HG02885 (cell line): Measurements from ENCODE around the gene FBXO5.

Experiments
- ATAC-seq: cut with Tn5 transposase; IDR thresholded peaks from one replicate; pipeline ENCODE4 v1.9.1; 2021; ENCODE audit warnings: mild to moderate bottlenecking; ENCODE audit not compliant: unreplicated experiment, poor library complexity

FBXO5 gene

DNA sequence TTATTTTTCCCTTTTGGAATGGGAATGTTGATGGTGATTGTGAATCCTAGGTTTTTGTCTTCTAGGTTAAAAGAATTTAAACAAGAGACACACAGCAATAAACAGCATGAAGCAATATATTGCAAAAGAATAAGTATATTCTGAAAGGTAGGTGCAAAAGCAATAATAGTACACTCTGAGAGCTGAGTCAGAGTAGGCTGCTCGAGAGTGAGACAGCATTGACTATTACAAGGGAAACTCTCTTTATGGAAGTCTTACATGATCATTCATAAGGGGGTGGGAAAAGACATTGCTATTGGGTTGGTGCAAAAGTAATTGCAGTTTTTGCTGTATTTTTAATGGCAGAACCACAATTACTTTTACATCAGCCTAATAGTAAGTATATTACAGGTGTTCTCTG lies 25.0 kb downstream of the FBXO5 start:
- ATAC-seq, result no peak

DNA sequence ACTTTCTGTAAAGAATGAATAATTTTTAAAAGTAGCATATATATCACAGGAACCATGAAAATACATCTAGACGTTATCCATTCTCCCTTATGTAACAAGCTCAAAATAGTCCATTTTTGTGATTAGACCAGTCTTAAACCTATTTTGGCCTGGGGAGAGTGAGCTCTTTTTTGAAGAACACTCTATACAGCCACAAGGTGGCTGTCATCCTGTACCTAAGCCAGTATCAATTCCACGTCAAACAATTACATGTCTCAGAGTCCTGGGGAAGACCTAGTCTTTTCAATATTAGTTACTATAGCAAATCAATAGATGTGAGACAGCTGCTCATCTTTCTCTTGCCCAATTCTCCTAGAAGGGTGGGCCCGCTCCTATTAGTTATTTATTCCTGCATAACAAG lies 28.4 kb downstream of the FBXO5 start:
- ATAC-seq, result peak; percentile 69

DNA sequence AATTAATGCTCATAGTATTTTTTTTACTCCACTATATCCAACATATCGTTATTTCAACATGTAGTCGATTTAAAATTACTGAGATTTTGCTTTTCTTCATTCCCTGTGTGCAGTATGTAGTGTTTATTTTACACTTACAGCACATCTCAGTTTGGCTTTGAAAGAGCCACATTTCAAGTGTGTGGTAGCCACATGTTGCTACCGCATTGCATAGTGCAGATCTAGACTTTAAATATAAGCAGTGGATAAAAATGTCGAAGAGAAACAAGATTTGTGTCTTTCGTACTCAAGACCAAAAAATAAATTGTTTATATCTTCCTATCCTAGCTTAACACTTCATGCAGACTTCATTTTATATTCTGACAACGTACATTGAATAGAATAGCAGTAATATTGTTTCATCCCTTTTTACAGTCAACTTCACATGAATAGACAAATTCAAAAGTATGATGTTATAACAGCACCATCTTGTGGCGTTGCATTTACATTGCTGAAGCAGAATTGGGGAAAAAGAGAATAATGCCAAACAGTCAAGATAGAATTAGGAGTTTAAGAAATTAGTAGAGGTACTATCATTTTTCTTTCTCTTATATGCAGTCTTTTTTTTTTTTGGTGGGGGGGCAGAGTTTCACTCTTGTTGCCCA lies 29.9 kb downstream of the FBXO5 start:
- no peak for ATAC-seq

DNA sequence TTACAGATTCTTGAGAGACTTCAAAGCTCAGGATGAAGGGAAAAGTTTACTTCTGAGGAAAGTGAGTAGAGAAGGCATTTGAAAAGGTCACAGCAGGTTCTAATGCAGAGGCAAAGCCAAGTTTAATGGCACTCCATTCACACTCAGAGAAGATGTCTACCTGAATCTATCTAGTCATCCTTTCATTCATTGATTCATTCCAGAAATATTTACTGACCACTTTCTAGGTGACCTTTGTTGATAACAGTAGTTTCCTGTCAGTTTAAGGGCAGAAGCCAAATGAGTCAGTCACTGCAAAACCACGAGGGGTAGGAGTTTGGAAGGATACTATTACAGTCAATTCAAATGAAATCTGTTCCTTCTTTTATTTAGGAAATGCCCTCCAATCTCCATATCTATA lies 30.8 kb downstream of the FBXO5 start:
- no peak for ATAC-seq

DNA sequence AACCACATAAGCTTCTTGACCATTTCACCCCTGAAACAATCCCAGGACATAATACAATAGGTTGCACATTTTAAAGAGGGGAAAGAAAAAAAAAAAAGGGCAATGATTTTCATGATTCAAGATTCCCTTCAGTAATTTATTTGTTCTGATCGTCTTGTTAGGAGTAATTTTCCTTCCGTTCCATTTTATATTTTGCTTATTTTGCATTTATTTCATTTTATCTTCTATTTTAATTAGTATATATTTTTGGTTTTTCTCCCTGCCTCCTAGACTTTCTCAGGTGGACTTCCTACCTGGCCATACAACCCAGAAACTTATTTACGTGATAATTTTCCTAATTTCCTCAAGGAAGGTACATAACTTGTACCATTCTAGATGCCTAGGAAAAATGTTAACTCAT lies 32.6 kb downstream of the FBXO5 start:
- ATAC-seq, result no peak

DNA sequence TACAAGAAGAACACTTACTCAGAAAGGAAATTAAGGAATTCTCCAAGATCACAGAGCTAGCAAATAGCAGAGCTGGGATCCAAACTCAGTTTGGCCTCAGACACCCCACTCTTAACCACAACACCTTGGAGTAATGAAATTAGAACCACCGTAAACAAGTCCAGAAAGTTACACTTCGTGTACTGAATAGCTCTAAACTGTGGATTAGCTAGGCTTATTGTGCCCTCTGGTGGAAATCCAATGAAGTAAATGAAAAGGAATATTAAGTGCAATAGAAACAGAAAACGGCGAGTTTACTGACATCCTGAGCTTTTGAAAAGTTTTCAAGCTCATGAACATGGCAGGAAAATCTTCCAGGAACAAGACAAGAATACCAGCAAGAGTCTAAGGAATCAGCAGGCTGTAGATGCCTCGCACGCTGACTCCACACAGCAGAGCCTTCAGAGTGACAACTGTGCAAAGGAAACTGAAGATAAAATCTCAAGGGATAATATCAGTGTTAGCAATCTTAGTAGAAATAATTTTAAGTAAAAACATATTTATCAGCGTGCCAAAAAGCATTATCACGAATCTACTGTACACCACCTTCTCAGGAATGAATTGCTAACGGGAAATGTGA lies 34.6 kb downstream of the FBXO5 start:
- peak; percentile 82 for ATAC-seq

DNA sequence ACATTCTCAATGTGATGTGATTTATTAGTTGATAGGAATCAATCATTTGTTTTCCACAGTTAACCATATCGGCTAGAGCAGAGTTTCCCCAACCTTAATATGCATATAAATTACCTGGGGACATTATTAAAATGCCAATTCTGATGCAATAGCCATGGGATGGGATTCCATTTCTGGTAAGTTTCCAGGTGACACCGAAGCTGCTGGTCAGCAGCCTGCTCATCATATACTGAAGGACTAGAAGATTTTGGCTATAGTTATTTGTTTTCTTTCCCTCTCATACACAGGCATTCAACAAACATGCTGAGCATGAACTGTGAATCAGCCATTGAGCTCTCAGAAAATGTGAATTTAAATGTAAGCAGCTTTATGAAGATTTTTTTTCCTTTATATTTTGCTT lies 35.8 kb downstream of the FBXO5 start:
- ATAC-seq, result no peak

DNA sequence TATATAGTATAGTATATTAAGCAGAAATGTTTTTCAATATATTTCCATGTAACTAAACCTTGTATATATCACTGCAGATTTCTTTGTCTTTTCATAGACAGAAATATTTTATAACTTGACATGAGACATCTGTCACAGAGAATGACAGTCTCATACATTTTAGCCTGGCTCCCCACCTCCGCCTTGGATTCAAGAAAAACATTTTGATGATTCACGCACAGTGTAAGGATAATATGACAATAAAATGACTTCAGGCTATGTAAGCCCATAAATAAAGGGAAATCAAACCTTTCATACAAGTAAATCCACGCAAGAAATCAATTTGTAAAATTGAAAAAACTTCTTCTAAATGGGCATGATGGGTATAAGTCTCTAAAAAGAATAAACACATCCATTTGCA lies 36.4 kb downstream of the FBXO5 start:
- no peak for ATAC-seq

DNA sequence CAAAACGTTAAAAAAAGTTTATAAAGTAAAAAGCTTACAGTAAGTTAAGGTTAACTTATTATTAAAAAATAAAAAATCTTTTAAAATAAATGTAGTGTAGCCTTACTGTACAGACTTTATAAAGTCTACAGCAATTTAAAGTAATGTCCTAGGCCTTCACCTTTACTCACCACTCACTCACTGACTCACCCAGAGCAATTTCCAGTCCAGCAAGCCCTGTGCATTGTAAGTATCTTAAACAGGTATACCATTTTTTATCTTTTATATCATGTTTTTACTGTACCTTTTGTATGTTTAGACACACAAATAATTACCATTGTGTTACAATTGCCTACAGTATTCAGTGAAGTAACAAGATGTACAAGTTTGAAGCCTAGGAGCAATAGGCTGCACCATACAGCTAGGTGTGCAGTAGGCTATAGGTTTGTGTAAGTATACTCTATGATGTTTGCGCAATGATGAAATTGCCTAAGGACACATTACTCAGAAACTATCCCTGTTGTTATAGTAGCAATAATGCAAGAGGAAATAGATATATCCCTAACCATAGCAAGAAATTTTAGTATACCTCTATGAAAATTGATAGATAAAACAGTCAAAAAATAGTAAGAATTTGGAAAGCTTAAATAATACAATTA lies 39.5 kb downstream of the FBXO5 start:
- no peak for ATAC-seq

DNA sequence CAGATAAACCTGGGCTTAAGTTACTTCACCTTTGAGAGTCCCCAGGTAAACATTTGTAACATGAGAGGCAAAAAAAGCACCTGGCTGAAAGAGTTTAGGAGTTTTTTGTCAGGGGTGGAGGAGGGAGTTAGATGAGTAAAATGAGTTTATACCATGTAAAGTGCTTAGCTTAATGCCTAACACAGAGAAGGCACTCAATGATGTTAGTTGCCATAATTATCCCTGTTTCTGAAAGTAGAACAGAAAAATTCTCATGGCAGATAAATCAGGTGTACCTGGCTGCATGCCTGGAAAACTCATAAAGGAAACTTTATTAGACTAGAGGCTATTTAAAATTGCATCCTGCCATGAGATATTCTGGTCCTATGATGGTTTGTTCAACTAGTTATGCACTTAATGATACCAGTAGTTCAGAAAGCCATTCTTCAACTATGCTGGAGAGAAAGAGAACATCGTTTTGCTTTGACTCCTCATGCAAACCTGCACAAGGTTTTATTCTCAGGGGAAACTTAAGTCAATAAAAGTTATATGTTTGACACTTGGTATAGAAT lies 40.4 kb downstream of the FBXO5 start:
- ATAC-seq, result no peak

DNA sequence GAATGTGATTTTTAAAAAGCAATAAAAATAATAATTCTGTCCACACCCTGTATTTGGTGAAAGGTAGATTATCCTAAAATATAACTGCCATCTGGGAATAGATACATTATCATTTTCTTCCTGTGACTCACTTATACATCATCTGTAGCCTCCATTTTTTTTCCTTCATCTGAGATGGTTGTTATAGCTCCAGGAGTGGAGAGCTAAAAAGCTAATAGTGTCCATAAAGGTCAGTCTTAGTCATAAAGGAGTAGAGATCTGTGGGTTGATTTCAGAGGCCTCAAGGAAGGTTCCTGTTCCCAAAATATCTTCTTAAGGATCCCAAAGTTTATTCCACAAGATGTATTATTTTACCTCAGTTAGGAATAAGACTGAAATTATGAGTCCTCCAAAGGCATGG lies 41.1 kb downstream of the FBXO5 start:
- no peak for ATAC-seq

DNA sequence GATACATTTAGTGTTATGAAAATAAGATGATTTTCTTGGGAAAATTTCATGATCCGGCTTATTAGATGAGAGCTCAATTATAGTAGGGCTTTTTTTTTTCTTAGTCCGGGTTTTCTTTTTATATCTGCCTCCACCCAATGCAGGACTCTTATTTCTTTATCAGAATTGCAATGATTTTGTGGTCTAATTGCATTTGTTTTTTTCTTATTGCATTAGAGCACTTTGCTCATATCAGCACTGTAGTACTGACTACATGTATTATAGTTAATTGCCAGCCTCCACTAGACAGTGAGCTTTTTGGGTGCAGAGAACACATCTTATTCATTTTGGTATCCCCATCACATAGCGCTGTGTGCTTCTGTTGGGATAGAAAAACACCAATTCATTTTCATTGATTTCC lies 50.0 kb downstream of the FBXO5 start:
- no peak for ATAC-seq

DNA sequence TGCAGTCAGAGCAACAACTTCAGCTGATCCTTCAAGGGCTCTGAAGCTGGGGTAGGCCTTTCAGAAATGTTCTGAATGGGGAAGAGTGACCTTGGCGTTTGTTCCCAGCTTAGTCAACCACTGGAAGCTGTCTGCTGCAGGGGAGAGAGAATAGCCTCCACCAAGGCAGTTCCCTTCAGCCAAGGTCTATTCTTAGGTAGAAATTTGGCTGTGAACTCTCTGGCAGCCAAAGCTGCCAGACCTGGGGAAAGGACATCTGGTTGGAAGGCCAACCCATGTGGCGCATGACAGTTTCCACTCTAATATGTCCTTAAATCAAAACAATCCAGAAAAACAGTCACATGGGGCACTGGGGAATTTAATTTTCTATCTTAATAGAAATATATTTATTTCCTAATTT lies 60.1 kb downstream of the FBXO5 start:
- no peak for ATAC-seq
